Activated naive CD4-positive, alpha-beta T cell treated with anti-CD3 and anti-CD28 coated beads, Interleukin-2, amount 50 U/mL, for 24 hours (primary cell): ENCODE measurements around the gene VSIG10L.

Experiments
- H3K27ac Mint-ChIP-seq: one replicate; pipeline ENCODE4 v1.8.0; 2021; ENCODE audit warnings: mild to moderate bottlenecking, mixed read lengths
- H3K27me3 Mint-ChIP-seq: one replicate; pipeline ENCODE4 v1.8.0; 2021; ENCODE audit warnings: mixed read lengths
- H3K36me3 Mint-ChIP-seq: one replicate; pipeline ENCODE4 v1.8.0; 2021; ENCODE audit warnings: mixed read lengths
- H3K4me1 Mint-ChIP-seq: one replicate; pipeline ENCODE4 v1.8.0; 2021; ENCODE audit warnings: mixed read lengths
- H3K4me3 Mint-ChIP-seq: one replicate; pipeline ENCODE4 v1.8.0; 2021; ENCODE audit warnings: mild to moderate bottlenecking, mixed read lengths
- H3K9me3 Mint-ChIP-seq: one replicate; pipeline ENCODE4 v1.8.0; 2021; ENCODE audit warnings: mixed read lengths

Gene VSIG10L

DNA sequence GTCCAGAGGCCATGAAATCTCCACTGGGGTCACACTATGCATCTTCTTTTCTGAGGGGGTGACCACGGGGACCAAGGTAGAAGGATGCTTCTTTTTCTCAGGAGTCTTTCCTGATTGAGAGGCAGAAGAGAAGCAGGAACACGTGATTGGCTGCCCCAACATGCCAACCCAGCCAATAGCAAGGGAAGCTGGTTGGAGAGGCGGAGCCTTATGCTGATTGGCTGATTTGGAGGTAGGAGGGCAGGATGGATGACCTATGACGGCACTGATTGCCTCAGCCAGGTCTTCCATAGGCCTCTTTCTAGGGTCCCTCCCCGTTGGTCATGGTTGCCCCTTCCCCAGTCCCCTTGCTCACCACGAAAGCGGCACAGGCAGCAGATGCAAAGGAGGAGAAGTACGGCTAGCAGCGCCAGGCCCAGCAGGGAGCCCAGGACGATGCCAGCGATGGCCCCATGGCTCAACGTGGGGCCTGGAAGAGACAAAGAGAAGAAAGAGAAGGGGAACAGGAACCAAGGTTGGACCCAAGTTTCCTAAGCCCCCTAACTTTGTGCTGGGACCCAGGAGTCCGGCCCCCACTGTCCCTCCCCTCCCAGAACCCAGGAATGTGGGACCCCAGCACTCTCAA is 8.0 kb downstream of the VSIG10L start:
- peaks cover 5% of the 10 kb centered on the region for H3K36me3 Mint-ChIP-seq
- peaks cover 7% of the 10 kb centered on the region for H3K9me3 Mint-ChIP-seq
- no peak overlapping the region for H3K27ac Mint-ChIP-seq
- H3K4me1 Mint-ChIP-seq: peaks cover 6% of the 10 kb centered on the region
- H3K4me3 Mint-ChIP-seq: no peak overlapping the region
- H3K27me3 Mint-ChIP-seq: peaks cover 17% of the 10 kb centered on the region

DNA sequence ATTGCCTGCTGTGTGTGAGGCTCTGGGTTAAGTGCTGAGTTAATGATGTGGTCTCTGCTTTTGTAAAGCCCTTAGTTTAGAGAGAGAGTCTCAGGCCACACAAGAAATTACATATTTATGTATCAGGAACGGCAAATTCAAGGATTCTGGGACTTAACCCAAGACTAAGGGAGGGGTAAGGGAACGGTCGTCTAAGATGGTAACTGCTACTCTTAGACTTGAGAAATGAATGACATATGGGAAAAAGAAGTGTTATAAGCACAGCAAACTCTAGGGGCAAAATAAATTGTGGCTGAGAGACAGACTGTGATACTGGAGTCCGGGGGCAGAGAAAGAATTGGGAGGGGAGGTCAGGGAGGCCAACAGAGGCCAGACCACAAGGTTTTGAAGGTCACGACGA is 10.2 kb downstream of the VSIG10L start:
- Mint-ChIP-seq H3K36me3 (peaks cover 5% of the 10 kb centered on the region), H3K4me1 (peaks cover 8% of the 10 kb centered on the region), H3K4me3 (no peak overlapping the region), H3K27me3 (peaks cover 24% of the 10 kb centered on the region), H3K9me3 (peaks cover 7% of the 10 kb centered on the region), H3K27ac (no peak overlapping the region)

DNA sequence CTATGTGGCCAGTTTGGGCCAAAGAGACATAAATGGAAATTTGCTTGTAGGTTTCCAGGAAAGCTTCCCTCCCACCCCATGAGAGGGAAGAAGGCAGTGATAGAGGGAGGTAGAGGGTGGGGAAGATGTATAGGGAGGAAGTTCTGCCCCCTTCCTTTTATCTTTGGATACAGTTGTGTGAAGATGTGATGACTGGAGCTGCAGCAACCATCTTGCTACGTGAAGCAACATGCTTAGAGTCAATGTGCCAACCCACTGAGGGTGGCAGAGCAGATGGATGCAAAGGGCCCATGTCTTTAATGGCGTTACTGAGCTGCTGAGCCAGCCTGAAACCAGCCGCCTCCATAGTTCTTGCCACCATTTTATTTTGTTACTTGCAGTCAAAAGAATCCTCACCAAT is 10.7 kb downstream of the VSIG10L start:
- Mint-ChIP-seq H3K4me3 (no peak overlapping the region), H3K27ac (no peak overlapping the region), H3K36me3 (peaks cover 5% of the 10 kb centered on the region), H3K27me3 (peaks cover 26% of the 10 kb centered on the region), H3K9me3 (peaks cover 7% of the 10 kb centered on the region), H3K4me1 (peaks cover 8% of the 10 kb centered on the region)

DNA sequence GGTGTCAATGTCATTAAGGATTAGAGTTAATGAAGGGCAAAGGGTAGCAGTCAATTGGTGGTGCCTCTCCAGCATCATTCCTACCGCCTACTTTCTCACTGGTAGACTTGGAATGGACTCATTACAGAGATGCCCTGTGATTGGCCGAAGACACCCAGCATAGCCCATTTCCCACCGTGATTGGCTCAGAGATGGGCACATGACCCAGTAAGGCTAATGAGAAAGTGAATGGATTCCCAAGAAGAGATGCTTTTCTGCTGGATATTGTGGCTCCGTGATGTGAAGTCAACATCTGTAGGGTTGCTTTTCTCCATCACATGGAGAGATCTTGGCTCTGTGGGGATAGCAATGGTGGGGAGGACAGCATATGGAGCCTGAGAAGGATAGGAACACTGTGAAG is 11.6 kb downstream of the VSIG10L start:
- Mint-ChIP-seq H3K27ac (no peak overlapping the region), H3K36me3 (peaks cover 5% of the 10 kb centered on the region), H3K27me3 (peaks cover 34% of the 10 kb centered on the region), H3K9me3 (peaks cover 7% of the 10 kb centered on the region), H3K4me1 (peaks cover 8% of the 10 kb centered on the region), H3K4me3 (no peak overlapping the region)

DNA sequence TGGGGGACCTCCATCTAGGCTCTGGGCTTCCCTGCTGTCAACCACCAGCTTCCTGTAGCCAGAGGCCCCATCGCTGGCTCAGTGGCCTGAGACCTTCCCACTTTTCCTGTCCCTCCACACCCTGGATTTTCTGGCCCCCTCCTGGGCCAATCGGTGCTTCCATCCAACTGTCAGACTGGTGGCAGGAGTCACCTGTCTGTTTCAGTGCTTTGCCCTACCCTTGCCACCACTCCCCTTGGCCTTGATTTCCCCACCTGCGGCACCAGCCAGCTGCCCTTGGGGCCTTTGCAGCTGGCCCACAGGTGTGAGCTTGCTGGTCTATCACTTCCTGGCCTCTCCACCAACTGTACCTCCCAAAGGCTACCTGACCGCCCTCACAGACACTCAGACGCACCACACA is 12.5 kb downstream of the VSIG10L start:
- H3K9me3 Mint-ChIP-seq: peaks cover 7% of the 10 kb centered on the region
- H3K27me3 Mint-ChIP-seq: peaks cover 41% of the 10 kb centered on the region
- H3K4me3 Mint-ChIP-seq: peak overlapping the region; percentile 42

GRCh38 chr19:51327066-51328001 is 14.6 kb downstream of the VSIG10L start:
- H3K27ac Mint-ChIP-seq: peak overlapping the region; percentile 47
- peaks cover 7% of the 10 kb centered on the region for H3K9me3 Mint-ChIP-seq
- H3K4me3 Mint-ChIP-seq: peak overlapping the region; percentile 56
- H3K36me3 Mint-ChIP-seq: peaks cover 5% of the 10 kb centered on the region
- H3K4me1 Mint-ChIP-seq: peaks cover 8% of the 10 kb centered on the region
- H3K27me3 Mint-ChIP-seq: peaks cover 50% of the 10 kb centered on the region

More for the DNA sequence above, 12.5 kb downstream of the VSIG10L start:
- H3K36me3 Mint-ChIP-seq: peaks cover 5% of the 10 kb centered on the region
- no peak overlapping the region for H3K27ac Mint-ChIP-seq
- H3K4me1 Mint-ChIP-seq: peaks cover 8% of the 10 kb centered on the region

DNA sequence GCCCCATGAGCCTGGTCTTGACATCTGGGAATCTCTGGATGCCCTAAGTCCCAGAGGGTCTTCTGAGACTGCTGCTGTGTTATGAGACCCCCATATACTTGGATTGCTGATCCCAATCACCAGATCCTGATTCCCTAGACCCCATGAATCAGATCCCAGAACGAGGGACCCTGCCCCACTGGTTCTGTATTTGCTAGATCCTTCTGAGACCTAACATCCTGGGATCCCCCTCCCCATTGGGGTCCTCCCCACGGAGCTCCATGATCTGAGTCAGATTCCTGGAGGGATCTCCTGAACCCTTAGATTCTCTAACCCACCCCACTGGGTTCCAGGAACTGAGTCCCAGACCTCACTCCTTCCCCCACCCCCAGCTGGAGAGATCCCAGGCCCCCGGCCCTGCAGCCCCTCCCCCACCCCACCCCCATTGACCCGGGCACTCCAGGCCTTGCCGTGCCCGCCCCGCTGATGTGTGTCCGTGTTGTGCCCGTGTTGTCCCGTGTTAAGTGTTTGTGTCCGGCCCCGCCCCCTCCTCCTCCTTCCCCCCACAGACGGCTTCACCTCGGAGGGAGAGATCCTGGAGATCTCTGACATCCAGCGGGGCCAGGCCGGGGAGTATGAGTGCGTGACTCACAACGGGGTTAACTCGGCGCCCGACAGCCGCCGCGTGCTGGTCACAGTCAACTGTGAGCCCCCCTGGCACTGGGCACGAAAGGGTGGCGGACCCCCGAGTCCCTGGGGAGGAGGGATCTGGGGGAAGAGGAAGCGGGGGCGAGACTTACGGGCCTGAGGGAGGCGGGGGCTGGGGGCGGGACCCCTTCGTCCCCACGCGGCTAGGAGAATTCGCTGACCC is 15.5 kb downstream of the VSIG10L start:
- H3K27me3 Mint-ChIP-seq: peaks cover 47% of the 10 kb centered on the region
- H3K4me3 Mint-ChIP-seq: no peak overlapping the region
- peaks cover 8% of the 10 kb centered on the region for H3K4me1 Mint-ChIP-seq
- H3K36me3 Mint-ChIP-seq: peaks cover 2% of the 10 kb centered on the region
- H3K27ac Mint-ChIP-seq: no peak overlapping the region
- H3K9me3 Mint-ChIP-seq: peaks cover 7% of the 10 kb centered on the region

- peaks cover 8% of the 10 kb centered on the region for H3K4me1 Mint-ChIP-seq
- H3K9me3 Mint-ChIP-seq: no peaks in the 10 kb centered on the region
- H3K27me3 Mint-ChIP-seq: peaks cover 41% of the 10 kb centered on the region
- H3K36me3 Mint-ChIP-seq: no peaks in the 10 kb centered on the region
- H3K27ac Mint-ChIP-seq: no peak overlapping the region
- H3K4me3 Mint-ChIP-seq: no peak overlapping the region
Observed at GRCh38 chr19:51325161-51325976, 16.6 kb downstream of the VSIG10L start.

DNA sequence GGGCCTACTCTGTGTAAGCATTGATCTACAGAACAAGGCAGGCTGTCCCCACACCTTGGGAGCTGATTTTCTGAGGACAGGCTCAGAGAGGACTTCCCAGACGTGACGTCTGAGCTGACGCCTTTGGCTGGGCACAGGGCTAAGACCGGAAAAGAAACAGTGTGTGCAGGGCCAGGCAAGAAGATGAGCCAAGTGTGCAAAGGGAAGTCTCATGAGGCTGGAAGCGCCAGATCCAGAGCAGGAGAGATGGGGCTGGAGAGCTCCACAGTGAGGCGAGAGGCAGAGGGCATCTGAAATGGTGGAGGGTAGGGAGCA is 17.8 kb downstream of the VSIG10L start:
- Mint-ChIP-seq H3K27ac (no peak overlapping the region), H3K4me1 (peaks cover 8% of the 10 kb centered on the region), H3K27me3 (peaks cover 35% of the 10 kb centered on the region), H3K36me3 (no peaks in the 10 kb centered on the region), H3K9me3 (no peaks in the 10 kb centered on the region), H3K4me3 (no peak overlapping the region)

DNA sequence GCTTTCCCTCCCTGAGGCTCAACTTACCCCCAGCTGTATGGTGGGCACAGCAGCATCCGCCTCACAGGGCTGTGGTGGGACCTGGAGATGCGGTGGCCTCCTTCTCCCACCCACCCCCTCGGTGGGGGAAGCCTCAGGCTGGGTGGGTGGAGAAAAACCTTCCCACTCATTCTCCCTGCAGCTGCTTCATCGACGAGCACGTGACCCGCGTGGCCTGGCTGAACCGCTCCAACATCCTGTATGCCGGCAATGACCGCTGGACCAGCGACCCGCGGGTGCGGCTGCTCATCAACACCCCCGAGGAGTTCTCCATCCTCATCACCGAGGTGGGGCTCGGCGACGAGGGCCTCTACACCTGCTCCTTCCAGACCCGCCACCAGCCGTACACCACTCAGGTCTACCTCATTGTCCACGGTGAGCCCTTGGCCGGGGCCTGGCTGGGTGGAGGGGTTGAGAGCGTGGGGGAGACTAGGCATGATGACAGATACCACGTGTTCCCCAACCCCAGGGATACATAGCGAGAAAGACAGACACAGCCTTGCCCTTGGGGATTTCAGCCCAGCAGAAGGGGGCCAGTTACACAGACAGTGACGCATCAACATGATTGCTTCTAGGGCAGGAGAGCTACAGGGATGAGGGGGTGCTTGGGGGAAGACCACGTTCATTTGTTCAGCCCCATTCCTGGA is 18.3 kb downstream of the VSIG10L start:
- Mint-ChIP-seq H3K27me3 (peaks cover 34% of the 10 kb centered on the region), H3K36me3 (no peaks in the 10 kb centered on the region), H3K9me3 (no peaks in the 10 kb centered on the region), H3K27ac (no peak overlapping the region), H3K4me1 (peaks cover 8% of the 10 kb centered on the region), H3K4me3 (no peak overlapping the region)

GRCh38 chr19:51321799-51322198 is 20.1 kb downstream of the VSIG10L start:
- Mint-ChIP-seq H3K27ac (no peak overlapping the region), H3K27me3 (peaks cover 35% of the 10 kb centered on the region)

DNA sequence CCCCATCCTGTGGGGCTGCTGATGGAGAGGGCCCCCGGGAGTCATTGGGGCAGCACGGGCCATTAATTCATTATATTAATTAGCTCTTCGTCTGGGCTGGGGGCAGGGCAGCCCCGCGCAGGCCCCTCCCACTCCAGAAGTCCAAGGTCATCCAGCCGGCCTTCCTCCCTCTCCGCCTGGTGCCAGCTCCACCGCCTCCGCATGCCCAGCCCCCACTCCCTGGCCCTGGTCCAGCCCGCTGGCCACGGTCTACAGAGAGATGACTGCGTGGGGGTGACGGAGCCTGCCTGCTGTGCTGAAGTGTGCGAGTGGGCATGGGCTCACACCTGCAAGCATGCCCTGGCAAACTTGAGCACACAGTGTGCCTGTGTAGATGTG is 21.7 kb downstream of the VSIG10L start:
- H3K36me3 Mint-ChIP-seq: peaks cover 1% of the 10 kb centered on the region
- peaks cover 26% of the 10 kb centered on the region for H3K27me3 Mint-ChIP-seq
- H3K4me3 Mint-ChIP-seq: no peak overlapping the region
- peaks cover 3% of the 10 kb centered on the region for H3K9me3 Mint-ChIP-seq
- no peak overlapping the region for H3K27ac Mint-ChIP-seq
- no peaks in the 10 kb centered on the region for H3K4me1 Mint-ChIP-seq

More at GRCh38 chr19:51321799-51322198, 20.1 kb downstream of the VSIG10L start:
- no peaks in the 10 kb centered on the region for H3K36me3 Mint-ChIP-seq
- no peaks in the 10 kb centered on the region for H3K4me1 Mint-ChIP-seq
- no peaks in the 10 kb centered on the region for H3K9me3 Mint-ChIP-seq
- H3K4me3 Mint-ChIP-seq: no peak overlapping the region

DNA sequence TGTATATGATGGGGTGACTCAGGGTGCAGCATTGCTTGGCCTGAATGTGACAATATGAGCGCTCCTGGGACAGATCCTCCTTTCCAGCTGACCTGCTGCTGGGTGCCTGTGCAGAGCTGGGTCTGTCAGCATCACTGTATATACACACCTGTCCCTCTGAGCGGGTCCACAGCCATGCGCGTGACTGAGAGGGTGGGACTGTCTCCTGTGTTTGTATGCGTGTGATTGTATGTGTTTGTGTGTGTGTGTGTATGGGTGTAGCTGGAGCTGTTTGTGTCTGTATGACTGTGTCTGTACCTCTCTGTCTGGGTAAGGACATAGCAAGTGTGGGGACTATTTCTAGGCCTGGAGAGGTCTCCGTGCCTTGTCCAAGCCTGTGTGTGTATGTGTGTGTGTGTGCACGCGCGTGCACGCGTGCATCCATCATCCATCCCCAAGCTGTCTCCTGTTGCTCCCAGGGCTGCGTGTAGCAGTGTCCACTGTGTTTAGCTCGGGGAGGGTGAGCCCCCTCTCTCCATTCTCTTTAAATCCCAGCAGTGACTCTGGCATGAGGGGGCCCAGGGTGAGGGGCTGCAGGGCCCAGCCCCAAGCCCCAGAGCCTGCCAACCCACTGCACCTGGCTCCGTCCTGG is 22.2 kb downstream of the VSIG10L start:
- H3K27me3 Mint-ChIP-seq: peaks cover 26% of the 10 kb centered on the region
- H3K27ac Mint-ChIP-seq: no peak overlapping the region
- peaks cover 8% of the 10 kb centered on the region for H3K9me3 Mint-ChIP-seq
- no peak overlapping the region for H3K4me3 Mint-ChIP-seq
- H3K4me1 Mint-ChIP-seq: no peaks in the 10 kb centered on the region
- peaks cover 1% of the 10 kb centered on the region for H3K36me3 Mint-ChIP-seq
